ENCODE measurements around the gene CSRP1. TPM values are rescaled to one million over a fixed set of nuclear protein-coding genes. Genes with fewer than 3 reads are reported as not detected.

Gene CSRP1
- total and polyA plus RNA-seq, 2 experiments from 2014 or later, result 5.8 to 29.9 TPM

- Histone ChIP-seq H3K36me3 (ENCODE audit: insufficient read depth) (no peaks in the 10 kb centered on the region; the same call in 1 of the 2 replicates), H4K20me1 (replicated peaks; ENCODE audit: insufficient read depth) (peaks cover 2% of the 10 kb centered on the region), H3K4me2 (peak within 1 kb of the TSS; percentile 96), H3K4me1 (ENCODE audit: insufficient read depth) (peaks cover 6% of the 10 kb centered on the region), H3K4me3 (peak within 1 kb of the TSS; percentile 88), H3F3A (replicated peaks; ENCODE audit: low read depth) (peaks cover 7% of the 10 kb centered on the region; the same call in 1 of the 2 replicates), H3K79me2 (replicated peaks; ENCODE audit: insufficient read depth) (peaks cover 19% of the 10 kb centered on the region), H3K27ac (ENCODE audit: low read depth) (no peak within 1 kb of the TSS), H3K27me3 (ENCODE audit: insufficient read depth) (peaks cover 43% of the 10 kb centered on the region), H2AFZ (peak within 1 kb of the TSS; percentile 96), H3K9me2 (ENCODE audit: insufficient read depth) (0 out of 2 replicates have a peak, but pooled peaks cover 6% of the 10 kb centered on the region)
- Mint-ChIP-seq H3K4me3 (peak within 1 kb of the TSS; percentile 73), H3K27ac (no peak within 1 kb of the TSS), H3K36me3 (ENCODE audit: low read depth) (peaks cover 25% of the 10 kb centered on the region), H3K9me3 (no peaks in the 10 kb centered on the region), H3K27me3 (ENCODE audit: insufficient read depth, low read depth, poor library complexity) (peaks cover 42% of the 10 kb centered on the region), H3K4me1 (peaks cover 14% of the 10 kb centered on the region)
- DNase-seq (ENCODE audit: low spot score) (peak; percentile 89), ATAC-seq (peak; percentile 81)
- TF ChIP-seq NANOG (IDR thresholded peaks at IDR 0.05; ENCODE audit: borderline replicate concordance) (no peak), REST (IDR thresholded peaks at IDR 0.05; ENCODE audit: unreplicated experiment) (no peak), JUNB (IDR thresholded peaks at IDR 0.05; ENCODE audit: unreplicated experiment) (no peak), ZNF114 (CRISPR knock-in tag; IDR thresholded peaks at IDR 0.05) (no peak), ZNF331 (CRISPR knock-in tag; IDR thresholded peaks at IDR 0.05; ENCODE audit: low read depth) (no peak), EZH2 (IDR thresholded peaks at IDR 0.05; ENCODE audit: low read depth, unreplicated experiment) (peak; percentile 36), POLR2AphosphoS5 (IDR thresholded peaks at IDR 0.05; ENCODE audit: low read depth) (peak; percentile 76), STAT1 (IDR thresholded peaks at IDR 0.05; ENCODE audit: unreplicated experiment) (no peak), EZH2phosphoT487 (IDR thresholded peaks at IDR 0.05; ENCODE audit: unreplicated experiment) (no peak), ETS1 (IDR thresholded peaks at IDR 0.05) (no peak), CREB1 (CRISPR knock-in tag; IDR thresholded peaks at IDR 0.05; ENCODE audit: low read depth) (no peak)
- TF ChIP-seq, protein P1, sequence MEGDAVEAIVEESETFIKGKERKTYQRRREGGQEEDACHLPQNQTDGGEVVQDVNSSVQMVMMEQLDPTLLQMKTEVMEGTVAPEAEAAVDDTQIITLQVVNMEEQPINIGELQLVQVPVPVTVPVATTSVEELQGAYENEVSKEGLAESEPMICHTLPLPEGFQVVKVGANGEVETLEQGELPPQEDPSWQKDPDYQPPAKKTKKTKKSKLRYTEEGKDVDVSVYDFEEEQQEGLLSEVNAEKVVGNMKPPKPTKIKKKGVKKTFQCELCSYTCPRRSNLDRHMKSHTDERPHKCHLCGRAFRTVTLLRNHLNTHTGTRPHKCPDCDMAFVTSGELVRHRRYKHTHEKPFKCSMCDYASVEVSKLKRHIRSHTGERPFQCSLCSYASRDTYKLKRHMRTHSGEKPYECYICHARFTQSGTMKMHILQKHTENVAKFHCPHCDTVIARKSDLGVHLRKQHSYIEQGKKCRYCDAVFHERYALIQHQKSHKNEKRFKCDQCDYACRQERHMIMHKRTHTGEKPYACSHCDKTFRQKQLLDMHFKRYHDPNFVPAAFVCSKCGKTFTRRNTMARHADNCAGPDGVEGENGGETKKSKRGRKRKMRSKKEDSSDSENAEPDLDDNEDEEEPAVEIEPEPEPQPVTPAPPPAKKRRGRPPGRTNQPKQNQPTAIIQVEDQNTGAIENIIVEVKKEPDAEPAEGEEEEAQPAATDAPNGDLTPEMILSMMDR (conservative IDR thresholded peaks at IDR 0.05; ENCODE audit: low read depth in 2 of 2), result no peak
- TF ChIP-seq, protein P2, sequence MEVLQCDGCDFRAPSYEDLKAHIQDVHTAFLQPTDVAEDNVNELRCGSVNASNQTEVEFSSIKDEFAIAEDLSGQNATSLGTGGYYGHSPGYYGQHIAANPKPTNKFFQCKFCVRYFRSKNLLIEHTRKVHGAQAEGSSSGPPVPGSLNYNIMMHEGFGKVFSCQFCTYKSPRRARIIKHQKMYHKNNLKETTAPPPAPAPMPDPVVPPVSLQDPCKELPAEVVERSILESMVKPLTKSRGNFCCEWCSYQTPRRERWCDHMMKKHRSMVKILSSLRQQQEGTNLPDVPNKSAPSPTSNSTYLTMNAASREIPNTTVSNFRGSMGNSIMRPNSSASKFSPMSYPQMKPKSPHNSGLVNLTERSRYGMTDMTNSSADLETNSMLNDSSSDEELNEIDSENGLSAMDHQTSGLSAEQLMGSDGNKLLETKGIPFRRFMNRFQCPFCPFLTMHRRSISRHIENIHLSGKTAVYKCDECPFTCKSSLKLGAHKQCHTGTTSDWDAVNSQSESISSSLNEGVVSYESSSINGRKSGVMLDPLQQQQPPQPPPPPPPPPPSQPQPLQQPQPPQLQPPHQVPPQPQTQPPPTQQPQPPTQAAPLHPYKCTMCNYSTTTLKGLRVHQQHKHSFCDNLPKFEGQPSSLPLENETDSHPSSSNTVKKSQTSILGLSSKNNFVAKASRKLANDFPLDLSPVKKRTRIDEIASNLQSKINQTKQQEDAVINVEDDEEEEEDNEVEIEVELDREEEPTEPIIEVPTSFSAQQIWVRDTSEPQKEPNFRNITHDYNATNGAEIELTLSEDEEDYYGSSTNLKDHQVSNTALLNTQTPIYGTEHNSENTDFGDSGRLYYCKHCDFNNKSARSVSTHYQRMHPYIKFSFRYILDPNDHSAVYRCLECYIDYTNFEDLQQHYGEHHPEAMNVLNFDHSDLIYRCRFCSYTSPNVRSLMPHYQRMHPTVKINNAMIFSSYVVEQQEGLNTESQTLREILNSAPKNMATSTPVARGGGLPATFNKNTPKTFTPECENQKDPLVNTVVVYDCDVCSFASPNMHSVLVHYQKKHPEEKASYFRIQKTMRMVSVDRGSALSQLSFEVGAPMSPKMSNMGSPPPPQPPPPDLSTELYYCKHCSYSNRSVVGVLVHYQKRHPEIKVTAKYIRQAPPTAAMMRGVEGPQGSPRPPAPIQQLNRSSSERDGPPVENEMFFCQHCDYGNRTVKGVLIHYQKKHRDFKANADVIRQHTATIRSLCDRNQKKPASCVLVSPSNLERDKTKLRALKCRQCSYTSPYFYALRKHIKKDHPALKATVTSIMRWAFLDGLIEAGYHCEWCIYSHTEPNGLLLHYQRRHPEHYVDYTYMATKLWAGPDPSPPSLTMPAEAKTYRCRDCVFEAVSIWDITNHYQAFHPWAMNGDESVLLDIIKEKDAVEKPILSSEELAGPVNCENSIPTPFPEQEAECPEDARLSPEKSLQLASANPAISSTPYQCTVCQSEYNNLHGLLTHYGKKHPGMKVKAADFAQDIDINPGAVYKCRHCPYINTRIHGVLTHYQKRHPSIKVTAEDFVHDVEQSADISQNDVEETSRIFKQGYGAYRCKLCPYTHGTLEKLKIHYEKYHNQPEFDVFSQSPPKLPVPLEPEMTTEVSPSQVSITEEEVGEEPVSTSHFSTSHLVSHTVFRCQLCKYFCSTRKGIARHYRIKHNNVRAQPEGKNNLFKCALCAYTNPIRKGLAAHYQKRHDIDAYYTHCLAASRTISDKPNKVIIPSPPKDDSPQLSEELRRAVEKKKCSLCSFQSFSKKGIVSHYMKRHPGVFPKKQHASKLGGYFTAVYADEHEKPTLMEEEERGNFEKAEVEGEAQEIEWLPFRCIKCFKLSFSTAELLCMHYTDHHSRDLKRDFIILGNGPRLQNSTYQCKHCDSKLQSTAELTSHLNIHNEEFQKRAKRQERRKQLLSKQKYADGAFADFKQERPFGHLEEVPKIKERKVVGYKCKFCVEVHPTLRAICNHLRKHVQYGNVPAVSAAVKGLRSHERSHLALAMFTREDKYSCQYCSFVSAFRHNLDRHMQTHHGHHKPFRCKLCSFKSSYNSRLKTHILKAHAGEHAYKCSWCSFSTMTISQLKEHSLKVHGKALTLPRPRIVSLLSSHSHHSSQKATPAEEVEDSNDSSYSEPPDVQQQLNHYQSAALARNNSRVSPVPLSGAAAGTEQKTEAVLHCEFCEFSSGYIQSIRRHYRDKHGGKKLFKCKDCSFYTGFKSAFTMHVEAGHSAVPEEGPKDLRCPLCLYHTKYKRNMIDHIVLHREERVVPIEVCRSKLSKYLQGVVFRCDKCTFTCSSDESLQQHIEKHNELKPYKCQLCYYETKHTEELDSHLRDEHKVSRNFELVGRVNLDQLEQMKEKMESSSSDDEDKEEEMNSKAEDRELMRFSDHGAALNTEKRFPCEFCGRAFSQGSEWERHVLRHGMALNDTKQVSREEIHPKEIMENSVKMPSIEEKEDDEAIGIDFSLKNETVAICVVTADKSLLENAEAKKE (CRISPR knock-in tag; IDR thresholded peaks at IDR 0.05), result no peak
Observed at GRCh38 chr1:201468844-201469644, 37.9 kb downstream of the CSRP1 start, which contains the start of gene PHLDA3. TSS of gene PHLDA3 (minus strand) at chr1:201469188. CDS start at chr1:201468786, 402 bp downstream.
